GM23338 (cell line): Measurements from ENCODE around the gene EXOC3. TPM values are rescaled to one million over a fixed set of nuclear protein-coding genes. Genes with fewer than 3 reads are reported as not detected.

ENCODE experiments used
- ATAC-seq: fragments of 200-7000 bp; cut with Tn5 transposase; 3 replicates; pipeline ENCODE4 v1.9.1; 2020
- DNase-seq: peaks from one replicate; pipeline ENCODE4 v3.0.0-alpha.2; 2015; ENCODE audit warnings: low spot score
- H2AFZ ChIP-seq: fragments of 200-600 bp; sonication (generic); 2 replicates; pipeline ENCODE4 v1.8.0; 2016; ENCODE audit warnings: antibody characterized with exemption, mild to moderate bottlenecking, moderate library complexity
- H3F3A ChIP-seq: fragments of 200-600 bp; sonication (generic); replicated peaks from 2 replicates; pipeline ENCODE4 v1.8.0; 2017; ENCODE audit warnings: antibody characterized with exemption, mixed run types, low read depth
- H3K27ac ChIP-seq: fragments of 200-600 bp; sonication (generic); 2 replicates; pipeline ENCODE4 v1.6.1; 2016; ENCODE audit warnings: low read depth
- H3K27me3 ChIP-seq: fragments of 200-600 bp; sonication (generic); 2 replicates; pipeline ENCODE4 v1.8.0; 2016; ENCODE audit warnings: mild to moderate bottlenecking, mixed run types, moderate library complexity; ENCODE audit not compliant: insufficient read depth
- H3K36me3 ChIP-seq: fragments of 200-600 bp; sonication (generic); 2 replicates; pipeline ENCODE4 v1.8.0; 2016; ENCODE audit warnings: mild to moderate bottlenecking; ENCODE audit not compliant: insufficient read depth
- H3K4me1 ChIP-seq: fragments of 200-600 bp; sonication (generic); 2 replicates; pipeline ENCODE4 v1.8.0; 2016; ENCODE audit warnings: mild to moderate bottlenecking, moderate library complexity; ENCODE audit not compliant: insufficient read depth
- H3K4me2 ChIP-seq: fragments of 200-600 bp; sonication (generic); 2 replicates; pipeline ENCODE4 v1.7.1; 2017; ENCODE audit warnings: mixed run types
- H3K4me3 ChIP-seq: fragments of 200-600 bp; sonication (generic); 2 replicates; pipeline ENCODE4 v1.6.1; 2016; ENCODE audit warnings: mixed run types
- H3K79me2 ChIP-seq: fragments of 200-600 bp; sonication (generic); replicated peaks from 2 replicates; pipeline ENCODE4 v1.8.0; 2017; ENCODE audit warnings: mild to moderate bottlenecking; ENCODE audit not compliant: insufficient read depth
- H3K9me2 ChIP-seq: fragments of 200-600 bp; sonication (generic); 2 replicates; pipeline ENCODE4 v1.8.0; 2017; ENCODE audit not compliant: insufficient read depth
- H4K20me1 ChIP-seq: fragments of 200-600 bp; sonication (generic); replicated peaks from 2 replicates; pipeline ENCODE4 v1.8.0; 2017; ENCODE audit warnings: mild to moderate bottlenecking; ENCODE audit not compliant: insufficient read depth
- H3K27ac Mint-ChIP-seq: 2 replicates; pipeline ENCODE4 v1.8.0; 2020; ENCODE audit warnings: inconsistent platforms, mild to moderate bottlenecking, moderate library complexity, mixed read lengths
- H3K27me3 Mint-ChIP-seq: 3 replicates; pipeline ENCODE4 v1.8.0; 2022; ENCODE audit warnings: low read depth, mild to moderate bottlenecking, moderate library complexity, mixed read lengths, inconsistent platforms; ENCODE audit not compliant: insufficient read depth, poor library complexity
- H3K36me3 Mint-ChIP-seq: 3 replicates; pipeline ENCODE4 v1.8.0; 2021; ENCODE audit warnings: low read depth, mild to moderate bottlenecking, inconsistent platforms, moderate library complexity, mixed read lengths
- H3K4me1 Mint-ChIP-seq: 3 replicates; pipeline ENCODE4 v1.8.0; 2020; ENCODE audit warnings: mild to moderate bottlenecking, inconsistent platforms, mixed read lengths
- H3K4me3 Mint-ChIP-seq: 3 replicates; pipeline ENCODE4 v1.8.0; 2021; ENCODE audit warnings: moderate library complexity, mild to moderate bottlenecking, inconsistent platforms, mixed read lengths
- H3K9me3 Mint-ChIP-seq: 3 replicates; pipeline ENCODE4 v1.8.0; 2020; ENCODE audit warnings: moderate library complexity, mild to moderate bottlenecking, inconsistent platforms, mixed read lengths
- CREB1 ChIP-seq: fragments of 250-450 bp; sonication (Bioruptor Pico); IDR thresholded peaks from 2 replicates; pipeline ENCODE4 v1.5.0; 2020; ENCODE audit warnings: low read depth, mild to moderate bottlenecking, moderate library complexity
- ETS1 ChIP-seq: IDR thresholded peaks from 2 replicates; pipeline ENCODE4 v1.6.1; 2016; ENCODE audit warnings: antibody characterized with exemption
- EZH2phosphoT487 ChIP-seq: fragments of 200-600 bp; sonication (generic); IDR thresholded peaks from one replicate; pipeline ENCODE4 v1.8.1; 2018; ENCODE audit warnings: antibody characterized with exemption; ENCODE audit not compliant: unreplicated experiment
- JUNB ChIP-seq: IDR thresholded peaks from one replicate; pipeline ENCODE4 v1.6.1; 2016; ENCODE audit warnings: antibody characterized with exemption; ENCODE audit not compliant: unreplicated experiment
- NANOG ChIP-seq: IDR thresholded peaks from 2 replicates; pipeline ENCODE4 v1.6.1; 2016; ENCODE audit warnings: antibody characterized with exemption, borderline replicate concordance
- POLR2AphosphoS5 ChIP-seq: IDR thresholded peaks from 2 replicates; pipeline ENCODE4 v1.6.1; 2016; ENCODE audit warnings: antibody characterized with exemption, low read depth
- REST ChIP-seq: IDR thresholded peaks from one replicate; pipeline ENCODE4 v1.6.1; 2018; ENCODE audit warnings: antibody characterized with exemption; ENCODE audit not compliant: unreplicated experiment
- STAT1 ChIP-seq: IDR thresholded peaks from one replicate; pipeline ENCODE4 v1.6.1; 2016; ENCODE audit warnings: antibody characterized with exemption; ENCODE audit not compliant: unreplicated experiment
- ZNF114 ChIP-seq: fragments of 250-450 bp; sonication (Bioruptor Pico); IDR thresholded peaks from 2 replicates; pipeline ENCODE4 v1.5.0; 2020; ENCODE audit warnings: mild to moderate bottlenecking, moderate library complexity
- ZNF331 ChIP-seq: fragments of 250-450 bp; sonication (Bioruptor Pico); IDR thresholded peaks from 2 replicates; pipeline ENCODE4 v1.5.0; 2020; ENCODE audit warnings: low read depth, mild to moderate bottlenecking, moderate library complexity
- polyA plus RNA-seq: library from polyadenylated mRNA; unstranded; fragments of >200 nt; fragmentation: Nextera tagmentation; extraction: Ambion mirVana; gene quantifications from 2 replicates; pipeline ENCODE4 v1.2.1, GENCODE V29; 2016
- total RNA-seq: library from RNA; depleted of rRNA; stranded (reverse); fragments of >200 nt; shearing (Covaris generic); gene quantifications from 2 replicates; pipeline ENCODE4 v1.2.3, GENCODE V29; 2014
- TF ChIP-seq, protein P1 (sequence below): fragments of 250-450 bp; sonication (Bioruptor Pico); IDR thresholded peaks from 2 replicates; pipeline ENCODE4 v1.5.0; 2020; ENCODE audit warnings: mild to moderate bottlenecking, moderate library complexity

The EXOC3 gene
- total and polyA plus RNA-seq, 2 experiments from 2014 or later: 13.4 to 31.6 TPM

DNA sequence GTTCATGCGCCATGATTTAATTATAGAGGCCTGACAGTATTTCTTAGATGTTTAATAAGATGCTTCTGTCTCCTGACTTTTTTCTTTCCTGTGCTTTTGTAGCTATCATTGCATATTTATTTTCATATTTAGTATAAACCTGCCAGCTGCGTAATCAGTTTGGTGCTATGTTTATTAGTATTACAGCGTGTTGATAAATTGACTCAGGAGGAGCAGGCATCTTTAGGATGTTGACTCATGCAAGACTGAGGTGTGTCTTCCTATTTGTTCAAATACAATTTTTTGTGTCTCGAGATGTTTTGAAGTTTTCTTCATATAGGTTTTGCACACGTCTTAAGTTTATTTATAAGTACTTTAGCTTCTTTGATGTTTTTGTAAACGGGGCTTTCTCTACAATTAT lies 35.9 kb upstream of the EXOC3 start:
- no peak overlapping the region for H3K27ac Mint-ChIP-seq
- H3K9me3 Mint-ChIP-seq: 0 out of 3 replicates have a peak, but pooled peaks cover under 1% of the 10 kb centered on the region
- TF ChIP-seq REST (no peak), STAT1 (no peak), ETS1 (no peak), NANOG (no peak), JUNB (no peak), POLR2AphosphoS5 (no peak), EZH2phosphoT487 (no peak), CREB1 (CRISPR knock-in tag) (no peak)
- Histone ChIP-seq H3K27me3 (no peaks in the 10 kb centered on the region), H3F3A (no peaks in the 10 kb centered on the region), H3K79me2 (no peaks in the 10 kb centered on the region), H3K4me2 (no peak overlapping the region), H3K36me3 (no peaks in the 10 kb centered on the region), H3K27ac (no peak overlapping the region), H2AFZ (no peak overlapping the region), H4K20me1 (no peaks in the 10 kb centered on the region), H3K4me1 (no peaks in the 10 kb centered on the region; the same call in 1 of the 2 replicates), H3K4me3 (no peak overlapping the region), H3K9me2 (0 out of 2 replicates have a peak, but pooled peaks cover 4% of the 10 kb centered on the region)
- peaks cover 4% of the 10 kb centered on the region for H3K27me3 Mint-ChIP-seq
- DNase-seq (no peak), ATAC-seq (no peak)
- peaks cover 8% of the 10 kb centered on the region for H3K4me1 Mint-ChIP-seq
- no peak overlapping the region for H3K4me3 Mint-ChIP-seq
- H3K36me3 Mint-ChIP-seq: no peaks in the 10 kb centered on the region

GRCh38 chr5:407801-408268 lies 35.1 kb upstream of the EXOC3 start:
- peaks cover 10% of the 10 kb centered on the region for H3K4me1 Mint-ChIP-seq
- H3K79me2 ChIP-seq: no peaks in the 10 kb centered on the region
- DNase-seq: no peak
- H3K9me2 ChIP-seq: 0 out of 2 replicates have a peak, but pooled peaks cover under 1% of the 10 kb centered on the region
- peaks cover 4% of the 10 kb centered on the region for H3K27me3 Mint-ChIP-seq
- no peak for ATAC-seq
- H3K27me3 ChIP-seq: no peaks in the 10 kb centered on the region
- H3K4me1 ChIP-seq: no peaks in the 10 kb centered on the region; the same call in 1 of the 2 replicates
- no peak overlapping the region for H3K27ac ChIP-seq
- no peaks in the 10 kb centered on the region for H4K20me1 ChIP-seq
- no peaks in the 10 kb centered on the region for H3F3A ChIP-seq
- H3K9me3 Mint-ChIP-seq: no peaks in the 10 kb centered on the region
- H2AFZ ChIP-seq: no peak overlapping the region
- no peak overlapping the region for H3K4me3 Mint-ChIP-seq
- H3K27ac Mint-ChIP-seq: no peak overlapping the region
- no peak overlapping the region for H3K4me3 ChIP-seq
- H3K36me3 ChIP-seq: no peaks in the 10 kb centered on the region
- no peak overlapping the region for H3K4me2 ChIP-seq
- no peaks in the 10 kb centered on the region for H3K36me3 Mint-ChIP-seq
- TF ChIP-seq, protein P1, sequence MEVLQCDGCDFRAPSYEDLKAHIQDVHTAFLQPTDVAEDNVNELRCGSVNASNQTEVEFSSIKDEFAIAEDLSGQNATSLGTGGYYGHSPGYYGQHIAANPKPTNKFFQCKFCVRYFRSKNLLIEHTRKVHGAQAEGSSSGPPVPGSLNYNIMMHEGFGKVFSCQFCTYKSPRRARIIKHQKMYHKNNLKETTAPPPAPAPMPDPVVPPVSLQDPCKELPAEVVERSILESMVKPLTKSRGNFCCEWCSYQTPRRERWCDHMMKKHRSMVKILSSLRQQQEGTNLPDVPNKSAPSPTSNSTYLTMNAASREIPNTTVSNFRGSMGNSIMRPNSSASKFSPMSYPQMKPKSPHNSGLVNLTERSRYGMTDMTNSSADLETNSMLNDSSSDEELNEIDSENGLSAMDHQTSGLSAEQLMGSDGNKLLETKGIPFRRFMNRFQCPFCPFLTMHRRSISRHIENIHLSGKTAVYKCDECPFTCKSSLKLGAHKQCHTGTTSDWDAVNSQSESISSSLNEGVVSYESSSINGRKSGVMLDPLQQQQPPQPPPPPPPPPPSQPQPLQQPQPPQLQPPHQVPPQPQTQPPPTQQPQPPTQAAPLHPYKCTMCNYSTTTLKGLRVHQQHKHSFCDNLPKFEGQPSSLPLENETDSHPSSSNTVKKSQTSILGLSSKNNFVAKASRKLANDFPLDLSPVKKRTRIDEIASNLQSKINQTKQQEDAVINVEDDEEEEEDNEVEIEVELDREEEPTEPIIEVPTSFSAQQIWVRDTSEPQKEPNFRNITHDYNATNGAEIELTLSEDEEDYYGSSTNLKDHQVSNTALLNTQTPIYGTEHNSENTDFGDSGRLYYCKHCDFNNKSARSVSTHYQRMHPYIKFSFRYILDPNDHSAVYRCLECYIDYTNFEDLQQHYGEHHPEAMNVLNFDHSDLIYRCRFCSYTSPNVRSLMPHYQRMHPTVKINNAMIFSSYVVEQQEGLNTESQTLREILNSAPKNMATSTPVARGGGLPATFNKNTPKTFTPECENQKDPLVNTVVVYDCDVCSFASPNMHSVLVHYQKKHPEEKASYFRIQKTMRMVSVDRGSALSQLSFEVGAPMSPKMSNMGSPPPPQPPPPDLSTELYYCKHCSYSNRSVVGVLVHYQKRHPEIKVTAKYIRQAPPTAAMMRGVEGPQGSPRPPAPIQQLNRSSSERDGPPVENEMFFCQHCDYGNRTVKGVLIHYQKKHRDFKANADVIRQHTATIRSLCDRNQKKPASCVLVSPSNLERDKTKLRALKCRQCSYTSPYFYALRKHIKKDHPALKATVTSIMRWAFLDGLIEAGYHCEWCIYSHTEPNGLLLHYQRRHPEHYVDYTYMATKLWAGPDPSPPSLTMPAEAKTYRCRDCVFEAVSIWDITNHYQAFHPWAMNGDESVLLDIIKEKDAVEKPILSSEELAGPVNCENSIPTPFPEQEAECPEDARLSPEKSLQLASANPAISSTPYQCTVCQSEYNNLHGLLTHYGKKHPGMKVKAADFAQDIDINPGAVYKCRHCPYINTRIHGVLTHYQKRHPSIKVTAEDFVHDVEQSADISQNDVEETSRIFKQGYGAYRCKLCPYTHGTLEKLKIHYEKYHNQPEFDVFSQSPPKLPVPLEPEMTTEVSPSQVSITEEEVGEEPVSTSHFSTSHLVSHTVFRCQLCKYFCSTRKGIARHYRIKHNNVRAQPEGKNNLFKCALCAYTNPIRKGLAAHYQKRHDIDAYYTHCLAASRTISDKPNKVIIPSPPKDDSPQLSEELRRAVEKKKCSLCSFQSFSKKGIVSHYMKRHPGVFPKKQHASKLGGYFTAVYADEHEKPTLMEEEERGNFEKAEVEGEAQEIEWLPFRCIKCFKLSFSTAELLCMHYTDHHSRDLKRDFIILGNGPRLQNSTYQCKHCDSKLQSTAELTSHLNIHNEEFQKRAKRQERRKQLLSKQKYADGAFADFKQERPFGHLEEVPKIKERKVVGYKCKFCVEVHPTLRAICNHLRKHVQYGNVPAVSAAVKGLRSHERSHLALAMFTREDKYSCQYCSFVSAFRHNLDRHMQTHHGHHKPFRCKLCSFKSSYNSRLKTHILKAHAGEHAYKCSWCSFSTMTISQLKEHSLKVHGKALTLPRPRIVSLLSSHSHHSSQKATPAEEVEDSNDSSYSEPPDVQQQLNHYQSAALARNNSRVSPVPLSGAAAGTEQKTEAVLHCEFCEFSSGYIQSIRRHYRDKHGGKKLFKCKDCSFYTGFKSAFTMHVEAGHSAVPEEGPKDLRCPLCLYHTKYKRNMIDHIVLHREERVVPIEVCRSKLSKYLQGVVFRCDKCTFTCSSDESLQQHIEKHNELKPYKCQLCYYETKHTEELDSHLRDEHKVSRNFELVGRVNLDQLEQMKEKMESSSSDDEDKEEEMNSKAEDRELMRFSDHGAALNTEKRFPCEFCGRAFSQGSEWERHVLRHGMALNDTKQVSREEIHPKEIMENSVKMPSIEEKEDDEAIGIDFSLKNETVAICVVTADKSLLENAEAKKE (CRISPR knock-in tag): no peak
- TF ChIP-seq CREB1 (CRISPR knock-in tag): no peak
- no peak for TF ChIP-seq JUNB
- TF ChIP-seq ZNF114 (CRISPR knock-in tag): no peak
- TF ChIP-seq EZH2phosphoT487: no peak
- TF ChIP-seq STAT1: no peak
- TF ChIP-seq ZNF331 (CRISPR knock-in tag): no peak
